GM21717 (cell line): ENCODE data around the gene ADAM10.

ENCODE experiments used
- ATAC-seq: cut with Tn5 transposase; IDR thresholded peaks from one replicate; pipeline ENCODE4 v1.9.1; 2021; ENCODE audit warnings: mild to moderate bottlenecking, moderate library complexity; ENCODE audit not compliant: unreplicated experiment

ADAM10 gene

DNA sequence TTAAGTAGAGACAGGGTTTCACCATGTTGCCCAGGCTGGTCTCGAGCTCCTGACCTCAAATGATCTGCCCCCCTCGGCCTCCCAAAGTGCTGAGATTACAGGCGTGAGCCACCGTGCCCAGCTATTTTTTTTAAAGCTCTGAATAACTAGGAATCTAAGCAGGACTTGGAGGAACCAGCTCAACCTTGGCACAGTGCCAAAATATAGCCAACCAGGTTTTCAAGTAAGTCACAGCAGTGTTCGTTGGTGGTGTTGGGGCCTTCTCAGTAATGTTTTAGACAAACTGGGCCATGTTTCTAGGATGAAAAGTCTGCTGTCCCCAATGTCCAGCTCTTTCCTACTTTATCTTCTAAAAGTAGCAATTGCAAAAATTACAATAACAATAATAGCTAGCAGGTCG lies 6.4 kb upstream of the ADAM10 start:
- ATAC-seq = no peak

DNA sequence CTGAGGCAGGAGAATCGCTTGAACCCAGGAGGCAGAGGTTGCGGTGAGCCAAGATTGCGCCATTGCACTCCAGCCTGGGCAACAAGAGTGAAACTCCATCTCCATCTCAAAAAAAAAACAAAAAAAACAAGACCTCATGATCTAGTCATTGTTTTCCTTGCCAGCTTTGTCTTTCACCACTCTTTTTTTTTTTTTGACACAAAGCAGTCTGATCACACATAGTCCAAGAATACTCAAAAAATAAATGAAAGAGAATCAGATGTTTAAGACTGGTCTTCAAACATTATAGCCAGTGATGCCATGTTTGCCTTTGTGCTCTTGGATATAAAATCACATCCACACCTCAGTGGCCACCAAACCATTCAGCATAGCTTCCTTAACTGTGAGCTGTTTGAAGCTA lies 5.8 kb upstream of the ADAM10 start:
- ATAC-seq = no peak

DNA sequence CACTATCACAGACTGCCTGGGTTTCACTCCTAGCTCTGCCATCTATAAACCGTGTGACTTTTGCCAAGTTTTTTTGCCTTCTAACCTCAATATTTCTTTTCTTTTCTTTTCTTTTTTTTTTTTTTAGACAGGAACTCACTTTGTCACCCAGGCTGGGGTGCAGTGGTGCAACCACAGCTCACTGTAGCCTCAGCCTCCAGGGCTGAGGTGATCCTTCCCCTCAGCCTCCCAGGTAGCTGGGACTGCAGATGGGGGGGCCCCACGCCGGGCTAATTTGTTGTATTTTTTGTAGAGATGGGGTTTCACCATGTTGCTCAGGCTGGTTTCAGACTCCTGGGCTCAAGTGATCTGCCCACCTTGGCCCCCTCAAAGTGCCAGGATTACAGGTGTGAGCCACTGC lies 3.2 kb upstream of the ADAM10 start:
- ATAC-seq = no peak

DNA sequence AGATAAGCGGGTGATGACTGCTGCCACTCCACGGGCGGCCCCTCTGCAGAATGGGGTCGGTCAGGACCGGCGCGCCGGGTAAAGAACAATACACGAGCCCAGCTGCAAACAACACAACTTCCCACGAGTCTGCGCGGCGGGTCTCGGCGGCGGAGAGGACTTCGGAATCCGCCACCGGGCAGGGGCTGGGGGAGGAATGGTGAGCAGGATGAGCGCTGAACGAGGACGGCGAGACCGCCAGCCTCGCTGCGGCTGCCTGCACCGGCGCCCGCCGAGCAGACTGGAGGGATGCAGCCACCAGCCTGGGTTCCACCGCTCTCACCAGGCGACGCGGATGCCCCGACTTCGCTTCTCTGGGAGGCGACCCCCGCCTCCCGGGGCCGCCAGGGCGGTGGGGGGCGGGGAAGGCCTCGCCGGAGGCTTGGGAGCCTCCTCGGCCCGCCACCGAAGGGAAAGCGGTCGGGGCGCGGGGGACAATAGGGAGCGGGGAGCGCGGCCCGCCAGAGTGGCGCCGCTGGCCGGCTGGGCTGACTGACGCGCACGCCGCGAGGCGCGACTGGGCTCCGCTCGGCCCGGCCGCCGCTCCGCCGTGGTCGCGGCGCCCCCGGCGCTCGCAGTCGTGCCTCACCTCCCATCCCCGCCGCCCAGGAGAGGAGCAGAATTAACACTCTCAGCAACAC lies 515 bp downstream of the ADAM10 start:
- peak; percentile 33 for ATAC-seq

DNA sequence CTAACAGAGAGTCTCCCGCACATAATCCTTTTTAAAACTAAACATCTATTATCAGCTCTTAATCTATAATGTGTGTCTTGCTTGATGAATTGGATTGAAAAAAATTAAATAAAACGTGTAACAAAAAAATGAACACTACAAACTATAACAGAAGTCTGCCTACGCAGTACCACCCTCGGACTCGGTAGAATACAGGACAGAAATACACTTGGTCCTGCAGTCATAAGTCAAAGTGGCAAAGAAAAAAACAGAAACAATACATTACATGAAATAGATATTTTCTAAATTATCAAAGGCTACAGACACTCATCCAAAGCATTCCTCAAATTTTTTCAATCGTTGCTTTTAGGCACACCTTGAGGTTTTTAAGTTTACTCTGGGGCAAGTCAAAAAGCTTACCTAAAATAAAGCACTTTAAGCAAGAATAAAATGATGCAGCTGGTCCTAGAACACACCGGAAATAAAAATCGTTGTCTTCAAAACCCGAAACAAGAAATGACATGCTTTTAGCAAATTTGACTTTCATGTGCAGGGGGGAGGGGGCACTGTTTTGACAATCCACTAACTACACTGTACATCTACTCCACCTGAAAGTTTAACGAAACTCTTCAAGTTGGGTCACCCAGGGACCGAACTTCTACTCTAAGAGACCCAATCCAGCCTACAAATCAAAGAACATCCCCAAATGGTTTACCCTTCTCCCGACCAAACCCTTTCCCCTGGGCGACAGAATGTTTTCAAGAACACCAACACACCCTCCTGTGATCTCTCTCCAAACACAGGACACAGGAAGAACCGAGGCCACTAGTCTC lies 1.3 kb downstream of the ADAM10 start:
- peak; percentile 2 for ATAC-seq

DNA sequence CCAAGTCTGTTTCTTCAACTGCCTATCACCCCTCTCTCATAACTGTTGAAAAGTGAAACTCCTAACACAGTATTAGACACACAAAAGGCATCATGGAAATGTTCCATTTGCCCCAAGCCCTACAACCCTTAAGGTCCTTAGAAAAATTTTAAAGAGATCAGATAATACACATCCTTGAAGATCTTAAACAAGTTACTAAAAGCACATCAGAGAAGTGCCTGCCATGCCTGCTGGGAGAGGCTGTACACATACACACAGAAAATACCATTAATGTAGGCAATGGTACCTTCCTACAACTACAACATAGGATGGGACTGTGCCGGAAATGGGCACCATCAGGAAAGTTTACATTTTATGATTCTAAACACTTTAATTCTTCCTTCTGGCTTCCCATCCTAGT lies 3.3 kb downstream of the ADAM10 start:
- no peak for ATAC-seq

DNA sequence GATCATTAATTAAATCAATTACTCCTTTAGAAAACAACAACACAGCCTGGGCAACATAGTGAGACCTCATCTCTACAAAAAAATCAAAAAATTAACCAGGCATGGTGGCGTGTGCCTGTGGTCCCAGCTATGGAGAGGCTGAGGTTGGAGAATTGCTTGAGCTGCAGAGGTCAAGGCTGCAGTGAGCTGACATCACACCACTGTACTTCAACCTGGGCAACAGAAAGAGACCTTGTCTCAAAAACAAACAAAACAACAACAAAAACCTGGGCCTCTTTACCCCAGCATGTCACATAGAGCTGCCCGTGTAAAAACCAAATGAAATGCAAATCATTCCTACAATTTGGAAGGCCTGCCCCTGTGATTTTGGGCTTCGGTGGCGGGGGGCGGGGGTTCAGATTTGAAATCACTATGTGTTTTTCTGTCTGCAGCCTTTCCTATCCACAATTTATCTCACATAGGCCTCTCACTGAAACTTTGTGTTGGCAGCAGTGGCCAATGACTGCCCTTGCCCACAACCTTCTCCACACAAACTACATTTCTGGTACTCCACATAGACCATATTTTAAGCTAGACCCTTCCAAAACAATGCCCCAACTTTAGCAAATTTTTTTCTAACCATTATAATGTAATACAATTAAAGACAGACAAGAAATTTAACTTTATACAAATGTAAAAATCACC lies 6.5 kb downstream of the ADAM10 start:
- no peak for ATAC-seq

DNA sequence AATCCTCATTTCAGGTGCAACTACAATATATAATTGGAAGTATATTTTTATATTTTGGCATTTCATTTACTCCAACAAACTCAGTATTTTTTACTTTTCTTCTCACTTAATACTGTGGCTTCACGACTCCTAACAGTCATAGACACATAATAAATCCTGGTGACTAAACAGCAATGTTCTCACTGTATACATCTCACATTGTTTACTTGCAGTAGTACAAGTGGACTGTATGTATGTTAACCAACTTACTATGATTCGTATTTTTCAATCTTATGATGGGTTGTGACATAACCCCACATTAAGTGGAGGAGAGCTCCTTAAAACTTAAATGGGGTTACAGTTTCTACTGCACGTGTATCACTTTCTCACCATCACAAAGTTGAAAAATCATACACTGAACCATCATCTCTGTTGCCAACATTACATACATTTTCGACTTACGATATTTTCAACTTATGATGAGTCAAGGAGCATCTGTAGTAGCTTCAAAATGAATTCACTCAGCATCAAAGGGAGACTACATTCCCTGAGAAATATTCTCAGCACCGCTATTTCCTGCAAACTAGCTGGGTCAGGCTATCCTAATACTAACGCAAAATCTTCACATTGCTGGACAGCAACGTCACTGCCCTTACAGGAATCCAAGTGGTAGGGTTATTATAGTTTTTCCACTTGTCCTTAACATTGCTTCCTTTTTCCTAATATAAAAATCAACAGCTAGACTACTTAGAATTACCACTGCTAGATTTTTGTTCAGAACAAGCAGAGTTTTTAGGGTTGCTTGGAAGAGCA lies 7.3 kb downstream of the ADAM10 start:
- ATAC-seq = no peak

DNA sequence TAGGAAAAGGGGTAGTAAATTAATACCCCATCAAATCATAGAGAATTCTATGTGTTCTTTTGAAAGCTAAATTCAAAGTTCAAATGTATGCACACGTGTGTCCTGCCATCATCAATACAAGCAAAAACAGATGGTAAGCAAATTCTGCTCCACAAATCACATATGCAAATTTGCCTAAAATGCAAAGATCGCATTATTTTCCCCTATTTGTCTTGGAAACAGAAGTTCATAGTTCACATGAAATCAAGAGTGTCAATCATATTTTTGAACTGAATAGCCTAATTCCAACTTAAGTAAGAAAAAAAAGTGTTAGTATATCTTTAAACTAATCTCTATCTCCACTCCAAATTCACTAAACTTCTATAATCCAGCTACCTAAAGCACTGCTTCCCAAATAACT lies 8.5 kb downstream of the ADAM10 start:
- no peak for ATAC-seq

DNA sequence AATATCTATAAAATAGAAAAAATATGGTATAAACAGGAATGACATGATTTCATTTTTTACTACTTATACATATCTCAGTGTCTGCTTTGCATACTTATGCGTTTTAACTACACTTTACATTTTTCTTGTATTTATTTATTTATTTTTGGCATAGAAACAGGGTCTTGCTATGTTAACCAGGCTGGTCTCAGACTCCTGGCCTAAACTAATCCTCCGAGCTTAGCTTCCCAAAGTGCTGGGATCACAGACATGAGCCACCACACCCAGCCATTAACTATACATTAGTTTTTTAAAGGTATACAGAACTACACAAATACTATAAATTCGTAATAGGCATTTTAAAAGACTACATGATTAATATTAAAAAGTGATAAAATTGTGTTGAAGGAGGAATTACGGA lies 9.1 kb downstream of the ADAM10 start:
- ATAC-seq = no peak

DNA sequence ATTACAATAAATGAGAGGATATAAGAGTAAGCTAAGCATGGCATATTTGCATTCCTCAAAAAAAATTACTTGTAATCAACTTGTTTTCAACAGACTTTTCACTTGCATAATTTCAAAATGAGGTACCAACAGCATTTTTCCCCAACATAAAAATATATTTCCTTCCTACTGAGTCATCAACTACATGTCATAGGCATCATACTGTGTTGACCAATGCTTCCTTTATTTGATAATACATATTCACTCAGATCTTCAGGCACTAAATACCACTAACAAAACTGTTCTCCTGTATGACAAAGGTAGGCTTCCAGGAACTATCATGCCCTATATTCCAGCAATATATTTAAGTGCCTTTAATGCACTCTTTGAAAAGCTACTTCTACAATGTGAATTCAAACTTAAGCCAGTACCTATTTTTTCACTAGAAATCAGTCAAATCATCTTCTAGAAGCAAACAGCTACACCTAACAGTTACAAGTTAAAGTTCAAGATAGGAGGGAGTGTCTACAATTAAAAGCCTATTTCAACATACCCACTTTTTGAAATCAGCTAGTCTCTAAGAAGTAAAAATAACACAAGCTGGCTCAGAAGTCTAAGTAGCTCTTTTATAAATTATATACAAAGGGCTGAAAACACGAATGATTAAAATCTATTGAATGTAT lies 11.3 kb downstream of the ADAM10 start:
- no peak for ATAC-seq

DNA sequence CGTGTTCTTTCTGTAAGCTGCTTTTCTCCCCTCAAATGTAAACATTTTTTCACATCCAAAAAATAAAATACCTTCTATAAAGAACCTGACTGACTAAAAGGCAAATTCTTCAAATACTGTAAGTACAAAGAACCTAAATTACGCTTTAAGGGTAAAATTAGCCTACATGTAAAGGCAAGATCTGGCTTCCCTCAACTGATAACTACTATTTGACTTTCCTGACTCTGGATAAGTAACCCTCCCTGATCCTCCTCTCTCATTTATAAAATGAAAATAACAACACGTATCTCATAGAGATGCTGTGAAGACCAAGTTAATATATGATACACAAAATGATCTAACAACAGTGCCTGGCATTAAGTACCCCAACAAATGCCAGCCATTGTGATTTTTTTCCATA lies 12.2 kb downstream of the ADAM10 start:
- ATAC-seq = no peak

DNA sequence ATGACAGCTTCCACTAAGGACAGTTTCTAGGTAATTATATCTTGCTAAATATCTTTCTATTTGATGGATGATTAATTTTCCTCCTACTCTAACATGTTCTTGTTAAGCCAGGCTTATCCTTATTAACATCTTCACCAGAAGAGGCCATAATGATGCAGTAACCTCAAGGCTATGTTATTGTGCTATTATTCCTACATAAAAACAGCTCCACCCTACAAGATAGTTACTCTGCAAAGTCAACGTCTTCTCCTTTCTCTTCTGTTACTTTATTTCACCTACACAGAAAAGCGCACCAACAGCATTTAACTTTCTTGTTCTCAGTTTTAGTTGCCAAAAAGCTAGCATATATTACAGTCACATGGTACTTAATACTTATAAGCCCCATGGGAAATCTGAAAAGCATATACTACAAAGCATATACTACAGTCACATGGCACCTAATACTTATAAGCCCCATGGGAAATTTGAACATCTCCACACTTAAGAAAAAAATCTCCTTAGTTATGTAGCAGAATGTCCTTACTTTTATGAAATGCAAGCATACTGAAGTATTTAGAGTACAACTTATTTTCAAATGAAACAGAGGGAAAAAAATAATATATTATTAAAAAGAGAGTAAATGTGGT lies 13.4 kb downstream of the ADAM10 start:
- ATAC-seq = no peak

DNA sequence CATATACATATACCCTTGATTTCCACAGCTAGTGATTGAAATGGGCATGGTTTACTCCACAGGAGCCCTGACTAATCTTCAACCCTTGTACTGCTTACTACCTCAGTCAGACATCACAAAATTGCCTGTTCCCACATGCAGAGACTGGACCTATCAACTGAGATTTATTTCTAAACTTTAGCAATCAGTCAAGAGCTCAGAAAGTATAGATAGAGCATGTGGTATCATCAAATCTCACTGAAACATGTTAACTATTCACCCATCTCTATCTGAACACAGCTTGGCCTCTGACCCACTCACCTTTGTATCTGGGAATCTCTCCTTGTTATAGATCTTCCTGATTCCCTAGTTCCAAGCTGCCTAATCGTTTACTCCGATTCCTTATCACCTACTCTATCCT lies 14.6 kb downstream of the ADAM10 start:
- no peak for ATAC-seq

DNA sequence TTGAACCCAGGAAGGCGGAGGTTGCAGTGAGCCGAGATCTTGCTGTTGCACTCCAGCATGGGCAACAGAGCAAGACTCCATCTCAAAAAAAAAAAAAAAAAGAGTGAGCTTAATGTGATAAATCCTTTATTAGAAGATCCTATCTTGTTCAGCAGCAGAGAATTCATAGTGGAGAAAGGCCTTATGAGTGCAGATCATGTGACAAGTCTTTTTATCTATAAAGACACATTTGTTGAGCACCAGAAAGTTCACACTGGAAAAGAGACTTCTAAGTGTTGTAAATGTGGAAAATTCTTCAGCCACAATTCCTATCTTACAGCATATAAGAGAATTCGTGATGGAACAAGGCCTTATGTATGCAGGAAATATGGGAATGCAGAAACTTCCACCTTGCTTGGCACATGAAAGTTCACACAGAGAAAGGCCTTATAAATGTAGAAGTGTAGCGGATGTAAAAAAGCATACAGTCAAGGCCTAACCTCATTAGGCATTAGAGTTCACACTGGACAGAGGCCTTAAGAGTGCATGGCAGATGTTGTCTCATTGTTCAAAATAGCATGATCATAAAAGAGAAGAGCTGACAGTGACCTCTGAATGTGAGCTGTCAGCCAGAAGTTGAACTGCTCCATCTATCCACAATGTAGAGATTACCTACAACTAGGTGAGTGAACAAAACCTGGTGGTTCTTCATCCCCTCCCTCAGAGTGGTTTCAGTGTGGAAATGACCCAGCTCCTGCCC lies 16.7 kb downstream of the ADAM10 start:
- ATAC-seq = no peak

DNA sequence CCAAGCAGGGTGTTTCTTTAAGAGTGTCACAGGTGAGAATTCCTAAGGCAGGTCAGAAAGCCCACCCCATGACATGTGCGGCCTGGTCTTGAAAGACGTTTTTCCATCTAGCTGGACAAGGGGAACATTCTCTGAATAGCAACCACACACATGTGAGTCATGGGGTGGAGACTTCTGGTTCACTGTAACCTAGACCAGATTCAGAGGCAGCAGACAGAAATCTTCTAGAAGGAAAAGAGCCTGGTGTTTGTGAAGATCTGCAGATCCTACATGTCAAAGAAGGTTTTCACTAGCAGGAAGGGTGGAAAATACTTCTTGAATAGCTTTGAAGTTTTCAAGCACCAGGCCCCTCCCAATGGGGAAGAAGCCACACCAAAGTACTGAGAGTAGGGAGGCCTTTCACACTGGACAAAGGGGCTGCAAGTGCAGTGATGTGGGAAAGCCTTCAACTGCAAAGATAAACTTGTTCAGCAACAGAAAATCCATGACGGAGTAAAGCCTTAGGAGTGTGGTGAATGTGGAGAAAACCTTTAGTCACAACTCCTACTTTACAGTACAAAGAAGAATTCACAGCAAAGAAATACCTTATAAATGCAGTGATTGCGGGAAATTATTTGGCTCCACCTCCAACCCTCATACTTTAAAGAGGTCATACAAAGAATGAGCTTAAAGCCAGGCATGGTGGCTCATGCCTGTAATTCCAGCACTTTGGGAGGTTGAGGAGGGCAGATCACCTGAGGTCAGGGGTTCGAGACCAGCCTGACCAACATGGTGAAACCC lies 17.6 kb downstream of the ADAM10 start:
- ATAC-seq = no peak

DNA sequence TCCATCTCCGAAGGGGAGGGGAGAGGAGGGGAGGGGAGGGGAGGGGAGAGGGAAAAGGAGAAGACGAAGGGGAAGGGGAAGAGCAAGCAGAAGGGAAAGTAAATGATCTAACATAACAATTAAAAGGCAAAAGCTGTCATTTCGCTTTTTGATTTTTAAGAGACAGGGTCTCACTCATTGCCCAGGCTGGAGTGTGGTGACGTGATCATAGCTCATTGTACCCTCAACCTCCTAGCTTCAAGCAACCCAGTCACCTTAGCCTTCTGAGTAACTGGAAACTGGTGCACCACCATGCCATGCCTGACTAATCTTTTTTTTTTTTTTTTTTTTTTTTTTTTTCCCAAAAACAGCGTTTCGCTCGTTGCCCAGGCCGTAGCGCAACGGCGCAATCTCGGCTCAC lies 22.6 kb downstream of the ADAM10 start:
- no peak for ATAC-seq

DNA sequence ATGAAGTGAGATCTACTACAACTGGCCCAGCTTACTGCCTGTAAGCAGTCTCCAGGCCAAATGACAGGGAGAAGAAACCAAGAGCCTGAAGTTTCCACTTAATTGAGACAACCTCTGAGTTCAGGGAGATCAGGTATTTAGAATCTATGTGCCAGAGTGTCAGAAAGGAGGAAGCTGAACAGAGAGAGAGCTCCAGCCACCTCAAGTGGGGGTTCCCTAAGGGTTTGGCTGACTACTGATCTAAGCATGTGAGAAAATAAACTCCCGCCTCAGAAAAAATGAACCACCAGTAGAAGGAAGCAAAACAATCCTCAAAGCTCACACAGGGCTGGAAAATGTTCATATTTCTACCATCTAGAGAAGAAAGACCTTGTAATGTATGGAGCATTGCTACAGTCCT lies 25.0 kb downstream of the ADAM10 start:
- ATAC-seq = peak; percentile 69

DNA sequence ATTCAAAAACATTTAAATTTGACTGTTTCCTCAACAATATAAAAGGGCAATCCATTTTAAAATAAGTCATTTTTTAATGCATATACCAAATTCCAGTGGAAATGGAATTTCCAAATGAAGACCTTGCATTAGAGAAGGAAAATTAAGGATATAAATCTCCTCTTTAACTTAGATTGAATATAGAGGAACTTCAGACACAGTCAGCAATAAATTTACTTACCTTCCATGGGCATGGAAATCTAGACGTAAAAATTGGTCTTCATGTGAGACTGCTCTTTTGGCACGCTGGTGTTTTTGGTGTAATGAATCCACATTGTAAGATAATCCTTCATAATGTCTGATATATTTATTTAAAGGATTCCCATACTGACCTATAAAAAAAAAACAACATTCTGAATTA lies 32.1 kb downstream of the ADAM10 start:
- ATAC-seq = no peak
